ENCODE data around the gene SLC35B1. TPM values are rescaled to one million over a fixed set of nuclear protein-coding genes. Genes with fewer than 3 reads are reported as not detected.

The SLC35B1 gene
- polyA plus RNA-seq, 2 of the 4 experiments (the other 2 are of a cell fraction) = 72.7 to 191 TPM

- ATAC-seq (no peak), FAIRE-seq (no peak), DNase-seq (ENCODE audit: low read depth in 1 of 2, low spot score in 1 of 2) (no peak)
- POLR2A ChIA-PET = interaction anchor here (0.6 kb wide), 1 partner anchor 9 kb away, joined by 6 read pairs; no protein-coding TSS in a partner anchor
- Histone ChIP-seq H3K27ac (no peak overlapping the region), H3K4me1 (no peaks in the 10 kb centered on the region), H3K4me3 (no peak overlapping the region), H3K4me2 (no peak overlapping the region), H3K9me3 (no peaks in the 10 kb centered on the region)
- WGBS (ENCODE audit: missing lambda C conversion rate) = 55% methylated on average over 9 of the region's 9 CpGs
- TF ChIP-seq, protein P1, sequence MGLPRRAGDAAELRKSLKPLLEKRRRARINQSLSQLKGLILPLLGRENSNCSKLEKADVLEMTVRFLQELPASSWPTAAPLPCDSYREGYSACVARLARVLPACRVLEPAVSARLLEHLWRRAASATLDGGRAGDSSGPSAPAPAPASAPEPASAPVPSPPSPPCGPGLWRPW (IDR thresholded peaks at IDR 0.05) = no peak
- no peak for TF ChIP-seq FOSB (CRISPR knock-in tag; IDR thresholded peaks at IDR 0.05)
- TF ChIP-seq EP300 (IDR thresholded peaks at IDR 0.05) = no peak
- TF ChIP-seq, protein P2, sequence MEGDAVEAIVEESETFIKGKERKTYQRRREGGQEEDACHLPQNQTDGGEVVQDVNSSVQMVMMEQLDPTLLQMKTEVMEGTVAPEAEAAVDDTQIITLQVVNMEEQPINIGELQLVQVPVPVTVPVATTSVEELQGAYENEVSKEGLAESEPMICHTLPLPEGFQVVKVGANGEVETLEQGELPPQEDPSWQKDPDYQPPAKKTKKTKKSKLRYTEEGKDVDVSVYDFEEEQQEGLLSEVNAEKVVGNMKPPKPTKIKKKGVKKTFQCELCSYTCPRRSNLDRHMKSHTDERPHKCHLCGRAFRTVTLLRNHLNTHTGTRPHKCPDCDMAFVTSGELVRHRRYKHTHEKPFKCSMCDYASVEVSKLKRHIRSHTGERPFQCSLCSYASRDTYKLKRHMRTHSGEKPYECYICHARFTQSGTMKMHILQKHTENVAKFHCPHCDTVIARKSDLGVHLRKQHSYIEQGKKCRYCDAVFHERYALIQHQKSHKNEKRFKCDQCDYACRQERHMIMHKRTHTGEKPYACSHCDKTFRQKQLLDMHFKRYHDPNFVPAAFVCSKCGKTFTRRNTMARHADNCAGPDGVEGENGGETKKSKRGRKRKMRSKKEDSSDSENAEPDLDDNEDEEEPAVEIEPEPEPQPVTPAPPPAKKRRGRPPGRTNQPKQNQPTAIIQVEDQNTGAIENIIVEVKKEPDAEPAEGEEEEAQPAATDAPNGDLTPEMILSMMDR (IDR thresholded peaks at IDR 0.05) = no peak
- no peak for TF ChIP-seq JUN (IDR thresholded peaks at IDR 0.05)
- TF ChIP-seq GATA3 (IDR thresholded peaks at IDR 0.05; ENCODE audit: borderline replicate concordance) = no peak
- no peak for TF ChIP-seq SREBF2 (IDR thresholded peaks at IDR 0.05)
- TF ChIP-seq MAZ (IDR thresholded peaks at IDR 0.05; ENCODE audit: borderline replicate concordance, low read depth, low read length) = no peak
- CTCF ChIA-PET = interaction anchor here (1.2 to 49.7 kb wide), 8 partner anchors 13 to 378 kb away, joined by 3 to 2008 read pairs (median 5); partner anchors contain the start of genes NXPH3 and SLC35B1
Measured at GRCh38 chr17:49715717-49716279, 8.0 kb upstream of the SLC35B1 start.

GRCh38 chr17:49715216-49715615, 7.5 kb upstream of the SLC35B1 start:
- no peak overlapping the region for H3K27ac ChIP-seq
- ATAC-seq (no peak), DNase-seq (ENCODE audit: low read depth in 1 of 2, low spot score in 1 of 2) (no peak), FAIRE-seq (no peak)
- no peaks in the 10 kb centered on the region for H3K4me1 ChIP-seq
- POLR2A ChIA-PET = interaction anchor here (0.6 kb wide), 1 partner anchor 9 kb away, joined by 6 read pairs; no protein-coding TSS in a partner anchor
- H3K4me3 ChIP-seq = no peak overlapping the region
- H3K4me2 ChIP-seq = no peak overlapping the region
- 51% methylated on average over 4 of the region's 4 CpGs for WGBS (ENCODE audit: missing lambda C conversion rate)
- CTCF ChIA-PET = interaction anchor here (1.0 to 49.7 kb wide), 8 partner anchors 14 to 379 kb away, joined by 3 to 2008 read pairs (median 5); partner anchors contain the start of genes NXPH3 and SLC35B1
- TF ChIP-seq, protein P3, sequence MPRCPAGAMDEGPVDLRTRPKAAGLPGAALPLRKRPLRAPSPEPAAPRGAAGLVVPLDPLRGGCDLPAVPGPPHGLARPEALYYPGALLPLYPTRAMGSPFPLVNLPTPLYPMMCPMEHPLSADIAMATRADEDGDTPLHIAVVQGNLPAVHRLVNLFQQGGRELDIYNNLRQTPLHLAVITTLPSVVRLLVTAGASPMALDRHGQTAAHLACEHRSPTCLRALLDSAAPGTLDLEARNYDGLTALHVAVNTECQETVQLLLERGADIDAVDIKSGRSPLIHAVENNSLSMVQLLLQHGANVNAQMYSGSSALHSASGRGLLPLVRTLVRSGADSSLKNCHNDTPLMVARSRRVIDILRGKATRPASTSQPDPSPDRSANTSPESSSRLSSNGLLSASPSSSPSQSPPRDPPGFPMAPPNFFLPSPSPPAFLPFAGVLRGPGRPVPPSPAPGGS (IDR thresholded peaks at IDR 0.05) = no peak
- TF ChIP-seq, protein P4, sequence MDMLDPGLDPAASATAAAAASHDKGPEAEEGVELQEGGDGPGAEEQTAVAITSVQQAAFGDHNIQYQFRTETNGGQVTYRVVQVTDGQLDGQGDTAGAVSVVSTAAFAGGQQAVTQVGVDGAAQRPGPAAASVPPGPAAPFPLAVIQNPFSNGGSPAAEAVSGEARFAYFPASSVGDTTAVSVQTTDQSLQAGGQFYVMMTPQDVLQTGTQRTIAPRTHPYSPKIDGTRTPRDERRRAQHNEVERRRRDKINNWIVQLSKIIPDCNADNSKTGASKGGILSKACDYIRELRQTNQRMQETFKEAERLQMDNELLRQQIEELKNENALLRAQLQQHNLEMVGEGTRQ (IDR thresholded peaks at IDR 0.05) = no peak
- TF ChIP-seq RNF2 (IDR thresholded peaks at IDR 0.05; ENCODE audit: borderline replicate concordance, low read depth) (no peak), PHF8 (IDR thresholded peaks at IDR 0.05; ENCODE audit: borderline replicate concordance, low read depth) (no peak), KDM5A (IDR thresholded peaks at IDR 0.05) (no peak), CBX8 (IDR thresholded peaks at IDR 0.05) (no peak), JUNB (IDR thresholded peaks at IDR 0.05) (no peak), NR3C1 (IDR thresholded peaks at IDR 0.05) (no peak), MAFK (IDR thresholded peaks at IDR 0.05; ENCODE audit: partially characterized antibody) (no peak), JUN (IDR thresholded peaks at IDR 0.05) (no peak), RFX5 (IDR thresholded peaks at IDR 0.05) (no peak), EHF (CRISPR knock-in tag; IDR thresholded peaks at IDR 0.05) (no peak), CBX2 (IDR thresholded peaks at IDR 0.05; ENCODE audit: borderline replicate concordance, low read depth) (no peak)
- TF ChIP-seq, protein P5, sequence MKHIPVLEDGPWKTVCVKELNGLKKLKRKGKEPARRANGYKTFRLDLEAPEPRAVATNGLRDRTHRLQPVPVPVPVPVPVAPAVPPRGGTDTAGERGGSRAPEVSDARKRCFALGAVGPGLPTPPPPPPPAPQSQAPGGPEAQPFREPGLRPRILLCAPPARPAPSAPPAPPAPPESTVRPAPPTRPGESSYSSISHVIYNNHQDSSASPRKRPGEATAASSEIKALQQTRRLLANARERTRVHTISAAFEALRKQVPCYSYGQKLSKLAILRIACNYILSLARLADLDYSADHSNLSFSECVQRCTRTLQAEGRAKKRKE (CRISPR knock-in tag; IDR thresholded peaks at IDR 0.05; ENCODE audit: low read depth) = no peak
- H3K9me3 ChIP-seq = no peaks in the 10 kb centered on the region

Measured in A549 (cell line).